Stimulated activated CD4-positive, alpha-beta T cell treated with anti-CD3 and anti-CD28 coated beads, Interleukin-2, amount 100 ng/mL, for 24 hours (primary cell): ENCODE measurements around the gene MUC2.

ENCODE experiments used
- DNase-seq, 2 donors: peaks; one replicate each; pipeline ENCODE4 v3.0.0-alpha.2; 2020

MUC2 gene

DNA sequence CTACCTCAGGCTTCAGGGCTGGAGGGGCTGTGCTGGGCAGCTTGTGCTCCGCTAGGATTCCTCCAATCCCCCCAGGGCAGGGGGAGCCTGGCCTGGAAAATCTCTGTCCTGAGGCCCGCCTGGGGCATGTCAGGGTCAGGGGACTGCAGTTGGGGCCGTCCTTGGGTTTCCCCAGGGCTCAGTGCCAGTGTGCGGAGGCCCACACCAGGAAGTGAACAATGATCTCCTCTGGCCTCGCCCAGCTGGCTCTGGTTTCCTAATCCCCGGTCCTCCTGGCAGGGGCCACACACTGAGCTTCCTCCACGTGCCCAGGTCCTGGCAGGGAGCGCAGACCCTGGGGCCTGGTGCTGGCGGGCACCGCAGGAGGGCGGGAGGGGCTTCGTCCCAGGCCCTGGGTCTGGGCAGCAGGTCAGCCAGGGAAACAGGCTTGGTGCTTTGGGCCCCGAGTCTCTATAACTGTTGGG lies 1.4 kb upstream of the MUC2 start:
- no peak for DNase-seq

DNA sequence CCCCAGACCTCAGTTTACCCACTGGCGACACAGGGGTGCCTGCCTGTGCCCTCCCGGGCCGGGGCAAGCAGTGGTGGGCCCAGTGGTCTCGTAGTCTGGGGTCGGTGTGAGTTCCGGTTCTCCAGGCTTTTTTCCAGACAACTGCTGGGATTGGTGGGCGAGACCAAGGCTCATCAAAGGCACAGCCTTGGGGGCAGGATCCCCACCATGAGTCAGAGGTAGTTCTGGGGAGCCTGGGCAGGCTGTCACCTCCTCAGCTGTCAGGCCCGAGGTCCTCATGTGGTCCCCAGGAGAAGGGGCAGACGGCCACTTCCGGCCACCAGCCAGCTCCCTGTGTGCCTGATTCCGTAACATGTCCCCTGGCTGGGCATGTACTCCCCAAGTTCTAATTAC lies 827 bp upstream of the MUC2 start:
- no peak for DNase-seq

DNA sequence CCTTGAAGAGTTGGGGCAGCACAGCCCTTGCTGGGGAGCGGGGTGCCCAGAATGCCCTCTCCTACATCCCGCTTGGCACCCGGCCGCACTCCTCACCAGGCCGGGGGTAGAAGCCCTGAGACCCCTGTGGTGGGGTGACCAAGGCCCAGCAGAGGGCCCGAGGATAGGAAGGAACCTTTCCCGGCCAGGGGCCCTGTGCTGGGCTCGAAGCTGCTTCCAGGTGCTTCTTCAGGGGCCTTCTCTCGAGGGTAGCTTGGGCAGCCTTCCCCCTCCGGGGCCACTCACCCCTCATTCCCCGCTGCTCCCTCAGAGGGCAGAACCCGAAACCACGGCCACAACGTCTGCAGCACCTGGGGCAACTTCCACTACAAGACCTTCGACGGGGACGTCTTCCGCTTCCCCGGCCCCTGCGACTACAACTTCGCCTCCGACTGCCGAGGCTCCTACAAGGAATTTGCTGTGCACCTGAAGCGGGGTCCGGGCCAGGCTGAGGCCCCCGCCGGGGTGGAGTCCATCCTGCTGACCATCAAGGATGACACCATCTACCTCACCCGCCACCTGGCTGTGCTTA lies 752 bp downstream of the MUC2 start:
- no peak for DNase-seq

GRCh38 chr11:1076061-1076665 lies 1.5 kb downstream of the MUC2 start:
- DNase-seq = no peak

DNA sequence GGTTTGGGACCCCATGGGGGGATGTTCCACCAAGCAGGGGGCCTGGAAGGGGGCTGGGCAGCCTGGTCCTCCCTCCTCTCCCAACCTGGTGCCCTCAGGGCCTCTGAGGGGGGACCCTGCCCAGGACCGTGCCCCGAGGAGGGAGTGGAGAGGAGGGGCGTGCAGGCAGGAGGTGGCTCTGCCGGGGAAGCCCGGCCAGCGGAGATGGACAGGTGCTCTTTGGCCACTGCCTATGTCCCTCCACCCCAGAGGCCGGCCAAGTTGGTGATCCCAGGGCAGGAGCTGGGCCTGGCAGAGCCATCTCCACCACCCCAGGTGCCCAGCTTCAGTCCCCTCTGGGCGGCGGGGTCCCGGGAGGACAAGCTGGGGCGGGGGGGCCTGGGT lies 2.4 kb downstream of the MUC2 start:
- DNase-seq = no peak

DNA sequence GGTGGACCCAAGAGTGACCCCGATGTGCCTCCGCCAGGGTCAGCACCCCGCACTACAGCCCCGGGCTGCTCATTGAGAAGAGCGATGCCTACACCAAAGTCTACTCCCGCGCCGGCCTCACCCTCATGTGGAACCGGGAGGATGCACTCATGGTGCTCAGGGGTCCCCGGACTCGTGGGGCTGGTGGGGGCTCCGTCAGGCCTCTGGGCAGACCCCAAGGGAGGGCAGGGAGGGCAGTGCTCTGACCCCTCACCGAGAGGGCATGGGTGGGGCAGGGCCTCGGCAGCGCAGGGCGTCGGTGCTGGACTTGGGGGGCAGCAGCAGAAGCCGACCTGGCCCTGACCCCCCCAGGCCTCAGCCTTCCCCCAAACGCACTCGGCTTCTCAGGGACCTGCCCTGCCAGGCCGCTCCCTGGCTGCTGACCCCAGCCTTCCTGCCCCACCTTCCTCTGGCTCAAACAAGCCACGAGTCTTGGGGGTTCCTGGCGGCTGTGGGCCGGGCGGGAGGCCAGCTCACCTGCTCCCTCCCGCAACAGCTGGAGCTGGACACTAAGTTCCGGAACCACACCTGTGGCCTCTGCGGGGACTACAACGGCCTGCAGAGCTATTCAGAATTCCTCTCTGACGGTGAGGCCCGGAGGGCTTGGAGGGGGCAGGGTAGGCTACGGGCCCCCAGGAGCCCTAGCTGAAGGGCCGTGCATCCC lies 2.9 kb downstream of the MUC2 start:
- no peak for DNase-seq

DNA sequence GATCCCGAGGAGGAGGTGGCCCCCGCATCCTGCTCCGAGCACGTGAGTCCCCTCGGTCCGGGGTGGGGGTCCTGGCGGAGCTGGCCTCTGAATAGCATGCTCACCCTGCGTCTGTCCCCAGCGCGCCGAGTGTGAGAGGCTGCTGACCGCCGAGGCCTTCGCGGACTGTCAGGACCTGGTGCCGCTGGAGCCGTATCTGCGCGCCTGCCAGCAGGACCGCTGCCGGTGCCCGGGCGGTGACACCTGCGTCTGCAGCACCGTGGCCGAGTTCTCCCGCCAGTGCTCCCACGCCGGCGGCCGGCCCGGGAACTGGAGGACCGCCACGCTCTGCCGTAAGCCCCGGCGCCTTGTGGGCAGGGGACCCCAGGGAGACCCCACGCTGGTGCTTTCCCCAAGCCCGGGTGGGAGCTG lies 3.5 kb downstream of the MUC2 start:
- no peak for DNase-seq

DNA sequence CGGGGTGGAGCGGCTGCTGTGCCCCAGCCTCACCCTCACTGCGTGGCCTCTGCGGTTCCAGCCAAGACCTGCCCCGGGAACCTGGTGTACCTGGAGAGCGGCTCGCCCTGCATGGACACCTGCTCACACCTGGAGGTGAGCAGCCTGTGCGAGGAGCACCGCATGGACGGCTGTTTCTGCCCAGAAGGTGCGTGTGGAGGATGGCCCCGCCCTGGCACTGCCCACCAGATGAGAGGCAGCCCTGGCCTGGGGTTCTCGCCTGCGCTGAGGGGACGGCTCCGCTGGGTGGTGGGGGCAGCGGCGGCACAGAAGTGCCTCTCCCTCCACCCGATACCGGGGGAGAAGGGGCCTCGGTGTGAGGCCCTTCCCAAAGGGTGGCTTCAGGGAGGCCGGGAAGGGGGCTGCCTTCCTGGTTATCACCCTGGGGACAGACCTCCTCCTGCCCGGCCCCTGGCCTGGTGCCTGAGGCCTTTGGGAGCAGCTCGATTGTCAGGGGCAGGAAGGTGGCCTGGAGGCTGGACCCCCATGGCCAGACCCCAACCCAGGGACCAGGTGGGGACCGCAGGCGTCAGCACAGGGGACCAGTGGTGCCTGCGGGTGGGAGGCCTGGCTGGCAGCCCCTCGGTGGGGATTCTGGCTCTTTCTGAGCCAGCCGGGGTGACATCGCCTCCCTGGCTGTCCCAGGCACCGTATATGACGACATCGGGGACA lies 7.1 kb downstream of the MUC2 start:
- no peak for DNase-seq

DNA sequence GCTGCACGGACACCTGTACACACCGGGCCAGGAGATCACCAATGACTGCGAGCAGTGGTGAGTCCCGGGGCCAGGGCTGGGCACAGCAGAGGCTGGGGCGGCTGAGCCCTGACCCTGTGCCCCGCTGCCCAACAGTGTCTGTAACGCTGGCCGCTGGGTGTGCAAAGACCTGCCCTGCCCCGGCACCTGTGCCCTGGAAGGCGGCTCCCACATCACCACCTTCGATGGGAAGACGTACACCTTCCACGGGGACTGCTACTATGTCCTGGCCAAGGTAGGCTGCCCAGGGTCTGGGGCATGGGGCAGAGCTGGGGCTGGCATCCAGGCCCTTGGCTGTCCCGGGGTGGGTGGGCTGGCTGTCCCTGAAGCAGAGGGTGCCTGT lies 7.7 kb downstream of the MUC2 start:
- no peak for DNase-seq

DNA sequence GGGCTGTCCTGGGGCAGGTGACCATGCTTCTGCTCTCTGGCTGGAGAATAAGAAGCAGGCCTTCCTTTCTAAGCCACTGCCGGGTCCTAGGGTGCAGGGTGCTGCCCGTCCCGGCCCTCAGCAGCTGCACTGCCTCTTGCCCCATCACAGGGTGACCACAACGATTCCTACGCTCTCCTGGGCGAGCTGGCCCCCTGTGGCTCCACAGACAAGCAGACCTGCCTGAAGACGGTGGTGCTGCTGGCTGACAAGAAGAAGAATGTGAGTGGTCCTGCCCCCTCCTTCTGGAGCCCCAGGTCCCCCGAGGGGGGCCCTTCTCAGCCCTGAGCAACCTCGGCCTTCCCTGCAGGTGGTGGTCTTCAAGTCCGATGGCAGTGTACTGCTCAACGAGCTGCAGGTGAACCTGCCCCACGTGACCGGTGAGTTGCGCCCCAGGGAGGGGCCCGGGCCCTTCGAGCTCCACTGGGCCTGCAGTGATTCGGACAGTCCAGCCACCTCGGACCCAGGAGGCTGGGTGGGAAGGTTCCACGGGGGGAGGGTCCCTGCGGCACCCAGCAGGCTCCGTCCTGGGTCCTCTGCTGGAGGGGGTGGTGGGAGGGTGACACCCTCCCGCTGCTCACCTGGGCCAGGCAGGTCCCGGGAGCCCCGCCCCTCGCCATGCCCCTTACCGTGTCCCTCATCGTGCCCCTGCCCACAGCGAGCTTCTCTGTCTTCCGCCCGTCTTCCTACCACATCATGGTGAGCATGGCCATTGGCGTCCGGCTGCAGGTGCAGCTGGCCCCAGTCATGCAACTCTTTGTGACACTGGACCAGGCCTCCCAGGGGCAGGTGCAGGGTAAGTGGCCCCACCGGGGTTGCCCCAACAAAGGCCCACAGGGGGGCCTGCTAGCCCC lies 8.3 kb downstream of the MUC2 start:
- no peak for DNase-seq

DNA sequence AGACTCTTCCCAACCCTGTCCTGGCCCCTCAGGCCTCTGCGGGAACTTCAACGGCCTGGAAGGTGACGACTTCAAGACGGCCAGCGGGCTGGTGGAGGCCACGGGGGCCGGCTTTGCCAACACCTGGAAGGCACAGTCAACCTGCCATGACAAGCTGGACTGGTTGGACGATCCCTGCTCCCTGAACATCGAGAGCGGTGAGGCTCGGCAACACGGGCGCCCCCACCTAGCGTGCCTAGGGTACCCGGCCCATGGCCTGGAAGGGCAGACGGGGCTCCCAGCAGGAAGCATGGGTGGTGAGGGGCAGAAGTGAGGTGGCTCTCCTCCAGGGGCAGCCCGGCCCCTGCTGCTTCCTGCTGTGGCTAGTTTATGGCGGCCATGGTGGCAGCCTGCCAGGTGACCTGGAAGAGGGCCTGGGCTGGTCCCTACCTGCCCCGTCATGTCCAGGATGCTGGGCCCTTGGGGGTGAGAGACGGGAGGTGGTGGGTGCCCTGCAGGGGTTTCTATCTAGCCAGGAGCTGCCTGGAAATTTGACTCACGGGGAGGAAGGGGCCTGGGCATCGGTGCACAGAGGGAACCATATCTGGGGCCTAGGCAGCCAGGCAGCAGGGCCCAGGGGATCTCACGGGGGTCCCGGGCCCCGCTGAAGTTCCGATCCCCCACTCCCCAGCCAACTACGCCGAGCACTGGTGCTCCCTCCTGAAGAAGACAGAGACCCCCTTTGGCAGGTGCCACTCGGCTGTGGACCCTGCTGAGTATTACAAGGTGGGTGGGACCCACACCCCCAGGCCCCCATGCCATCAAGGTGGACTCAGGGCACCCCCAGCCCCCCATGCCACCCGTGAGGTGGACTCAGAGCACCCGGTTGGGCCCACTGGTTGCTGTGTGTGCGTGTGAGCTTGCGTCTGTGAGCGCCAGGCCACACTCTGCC lies 9.2 kb downstream of the MUC2 start:
- DNase-seq = no peak

DNA sequence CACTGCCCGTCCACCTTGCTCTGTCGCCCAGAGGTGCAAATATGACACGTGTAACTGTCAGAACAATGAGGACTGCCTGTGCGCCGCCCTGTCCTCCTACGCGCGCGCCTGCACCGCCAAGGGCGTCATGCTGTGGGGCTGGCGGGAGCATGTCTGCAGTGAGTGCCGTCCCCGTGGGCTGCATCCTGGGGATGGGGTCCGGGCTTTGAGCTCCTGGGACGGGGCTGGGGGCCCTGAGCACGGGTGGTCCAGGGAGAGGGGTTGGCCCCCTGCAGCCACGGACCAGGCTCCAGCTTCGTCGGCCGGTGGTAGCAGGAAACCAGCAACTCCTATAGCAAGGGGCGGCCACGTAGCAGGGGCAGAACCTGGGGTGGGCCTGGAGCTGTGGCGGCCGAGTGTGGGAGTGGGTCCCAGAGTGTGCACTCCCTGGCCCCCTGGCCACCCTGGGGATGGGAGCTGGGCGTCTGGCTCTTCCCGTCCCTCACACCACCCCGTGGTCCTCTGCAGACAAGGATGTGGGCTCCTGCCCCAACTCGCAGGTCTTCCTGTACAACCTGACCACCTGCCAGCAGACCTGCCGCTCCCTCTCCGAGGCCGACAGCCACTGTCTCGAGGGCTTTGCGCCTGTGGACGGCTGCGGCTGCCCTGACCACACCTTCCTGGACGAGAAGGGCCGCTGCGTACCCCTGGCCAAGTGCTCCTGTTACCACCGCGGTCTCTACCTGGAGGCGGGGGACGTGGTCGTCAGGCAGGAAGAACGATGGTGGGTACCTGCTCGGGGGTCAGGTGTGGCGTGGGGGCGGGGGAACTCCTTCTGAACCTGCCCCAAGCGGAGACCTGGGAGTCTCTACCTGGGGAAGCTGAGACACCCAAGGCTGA lies 10.1 kb downstream of the MUC2 start:
- DNase-seq = no peak

DNA sequence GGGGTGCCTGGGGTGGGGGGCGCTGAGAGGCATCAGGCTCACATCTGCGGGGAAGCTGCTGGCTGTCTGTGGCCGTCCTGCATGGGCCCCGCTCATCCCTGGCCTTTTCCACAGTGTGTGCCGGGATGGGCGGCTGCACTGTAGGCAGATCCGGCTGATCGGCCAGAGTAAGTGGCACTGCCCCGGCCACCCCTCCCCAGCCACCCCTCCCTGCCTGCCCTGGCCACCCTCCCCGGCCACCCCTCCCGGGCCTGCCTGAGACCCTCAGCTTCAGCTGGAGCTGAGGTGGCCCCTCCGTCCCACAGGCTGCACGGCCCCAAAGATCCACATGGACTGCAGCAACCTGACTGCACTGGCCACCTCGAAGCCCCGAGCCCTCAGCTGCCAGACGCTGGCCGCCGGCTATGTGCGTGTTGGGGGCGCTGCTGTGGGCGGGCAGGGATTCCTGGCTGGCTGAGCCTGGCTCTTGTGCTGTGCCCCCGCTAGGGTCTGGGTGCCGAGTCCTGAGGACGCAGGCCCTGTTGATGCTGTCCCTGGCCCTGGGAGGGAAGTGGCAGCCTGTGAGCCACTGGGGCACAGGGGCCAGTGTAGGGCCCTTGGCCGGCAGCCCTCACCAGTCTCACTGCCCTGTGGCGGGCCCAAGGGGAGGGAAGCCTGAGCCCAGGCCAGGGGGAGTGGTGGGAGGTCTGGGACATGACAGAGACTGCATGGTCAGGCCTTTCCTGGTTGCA lies 10.9 kb downstream of the MUC2 start:
- no peak for DNase-seq

GRCh38 chr11:1086171-1087102 lies 11.8 kb downstream of the MUC2 start:
- DNase-seq = no peak

DNA sequence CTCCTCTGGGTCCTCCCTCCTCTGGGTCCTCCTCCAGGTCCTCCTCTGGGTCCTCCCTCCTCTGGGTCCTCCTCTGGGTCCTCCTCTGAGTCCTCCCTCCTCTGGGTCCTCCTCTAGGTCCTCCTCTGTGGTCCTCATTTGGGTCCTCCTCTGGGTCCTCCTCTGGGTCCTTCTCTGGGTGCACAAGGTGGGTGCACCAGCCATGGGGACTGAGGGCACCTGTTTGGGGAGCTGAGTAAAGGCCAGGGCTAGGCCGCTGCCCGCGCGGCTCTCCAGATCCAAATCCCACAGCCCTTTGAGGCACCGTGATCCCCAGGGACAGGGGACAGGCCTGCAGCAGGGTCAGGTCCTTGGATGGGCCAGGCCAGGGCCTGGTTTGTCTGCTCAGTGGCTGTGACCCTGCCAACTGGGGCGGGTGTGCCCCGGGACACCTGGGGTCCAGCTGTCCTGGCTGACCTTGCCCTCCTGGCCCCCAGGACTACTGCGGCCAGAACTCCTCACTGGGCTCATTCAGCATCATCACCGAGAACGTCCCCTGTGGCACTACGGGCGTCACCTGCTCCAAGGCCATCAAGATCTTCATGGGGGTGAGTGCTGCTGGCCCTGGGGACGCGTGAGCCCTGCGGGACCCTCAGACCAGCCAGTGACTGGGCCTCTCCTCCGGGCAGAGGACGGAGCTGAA lies 12.7 kb downstream of the MUC2 start:
- DNase-seq = no peak

GRCh38 chr11:1087961-1088926 lies 13.6 kb downstream of the MUC2 start:
- peak in 1 of 2 donors; percentile 27 for DNase-seq
